GM23338 (cell line): Measurements from ENCODE around the gene PDIA5. TPM values are rescaled to one million over a fixed set of nuclear protein-coding genes. Genes with fewer than 3 reads are reported as not detected.
A peak's percentile ranks its signal among the peaks of the same experiment; 100 is the strongest.

Source experiments
- ATAC-seq: fragments of 200-7000 bp; cut with Tn5 transposase; 3 replicates; pipeline ENCODE4 v1.9.1; 2020
- DNase-seq: peaks from one replicate; pipeline ENCODE4 v3.0.0-alpha.2; 2015; ENCODE audit warnings: low spot score
- H2AFZ ChIP-seq: fragments of 200-600 bp; sonication (generic); 2 replicates; pipeline ENCODE4 v1.8.0; 2016; ENCODE audit warnings: antibody characterized with exemption, mild to moderate bottlenecking, moderate library complexity
- H3F3A ChIP-seq: fragments of 200-600 bp; sonication (generic); replicated peaks from 2 replicates; pipeline ENCODE4 v1.8.0; 2017; ENCODE audit warnings: antibody characterized with exemption, mixed run types, low read depth
- H3K27ac ChIP-seq: fragments of 200-600 bp; sonication (generic); 2 replicates; pipeline ENCODE4 v1.6.1; 2016; ENCODE audit warnings: low read depth
- H3K27me3 ChIP-seq: fragments of 200-600 bp; sonication (generic); 2 replicates; pipeline ENCODE4 v1.8.0; 2016; ENCODE audit warnings: mild to moderate bottlenecking, mixed run types, moderate library complexity; ENCODE audit not compliant: insufficient read depth
- H3K36me3 ChIP-seq: fragments of 200-600 bp; sonication (generic); 2 replicates; pipeline ENCODE4 v1.8.0; 2016; ENCODE audit warnings: mild to moderate bottlenecking; ENCODE audit not compliant: insufficient read depth
- H3K4me1 ChIP-seq: fragments of 200-600 bp; sonication (generic); 2 replicates; pipeline ENCODE4 v1.8.0; 2016; ENCODE audit warnings: mild to moderate bottlenecking, moderate library complexity; ENCODE audit not compliant: insufficient read depth
- H3K4me2 ChIP-seq: fragments of 200-600 bp; sonication (generic); 2 replicates; pipeline ENCODE4 v1.7.1; 2017; ENCODE audit warnings: mixed run types
- H3K4me3 ChIP-seq: fragments of 200-600 bp; sonication (generic); 2 replicates; pipeline ENCODE4 v1.6.1; 2016; ENCODE audit warnings: mixed run types
- H3K79me2 ChIP-seq: fragments of 200-600 bp; sonication (generic); replicated peaks from 2 replicates; pipeline ENCODE4 v1.8.0; 2017; ENCODE audit warnings: mild to moderate bottlenecking; ENCODE audit not compliant: insufficient read depth
- H3K9me2 ChIP-seq: fragments of 200-600 bp; sonication (generic); 2 replicates; pipeline ENCODE4 v1.8.0; 2017; ENCODE audit not compliant: insufficient read depth
- H4K20me1 ChIP-seq: fragments of 200-600 bp; sonication (generic); replicated peaks from 2 replicates; pipeline ENCODE4 v1.8.0; 2017; ENCODE audit warnings: mild to moderate bottlenecking; ENCODE audit not compliant: insufficient read depth
- H3K27ac Mint-ChIP-seq: 2 replicates; pipeline ENCODE4 v1.8.0; 2020; ENCODE audit warnings: inconsistent platforms, mild to moderate bottlenecking, moderate library complexity, mixed read lengths
- H3K27me3 Mint-ChIP-seq: 3 replicates; pipeline ENCODE4 v1.8.0; 2022; ENCODE audit warnings: low read depth, mild to moderate bottlenecking, moderate library complexity, mixed read lengths, inconsistent platforms; ENCODE audit not compliant: insufficient read depth, poor library complexity
- H3K36me3 Mint-ChIP-seq: 3 replicates; pipeline ENCODE4 v1.8.0; 2021; ENCODE audit warnings: low read depth, mild to moderate bottlenecking, inconsistent platforms, moderate library complexity, mixed read lengths
- H3K4me1 Mint-ChIP-seq: 3 replicates; pipeline ENCODE4 v1.8.0; 2020; ENCODE audit warnings: mild to moderate bottlenecking, inconsistent platforms, mixed read lengths
- H3K4me3 Mint-ChIP-seq: 3 replicates; pipeline ENCODE4 v1.8.0; 2021; ENCODE audit warnings: moderate library complexity, mild to moderate bottlenecking, inconsistent platforms, mixed read lengths
- H3K9me3 Mint-ChIP-seq: 3 replicates; pipeline ENCODE4 v1.8.0; 2020; ENCODE audit warnings: moderate library complexity, mild to moderate bottlenecking, inconsistent platforms, mixed read lengths
- CREB1 ChIP-seq: fragments of 250-450 bp; sonication (Bioruptor Pico); IDR thresholded peaks from 2 replicates; pipeline ENCODE4 v1.5.0; 2020; ENCODE audit warnings: low read depth, mild to moderate bottlenecking, moderate library complexity
- ETS1 ChIP-seq: IDR thresholded peaks from 2 replicates; pipeline ENCODE4 v1.6.1; 2016; ENCODE audit warnings: antibody characterized with exemption
- EZH2 ChIP-seq: fragments of 200-600 bp; sonication (generic); IDR thresholded peaks from one replicate; pipeline ENCODE4 v1.8.0; 2017; ENCODE audit warnings: antibody characterized with exemption, mild to moderate bottlenecking, low read depth; ENCODE audit not compliant: unreplicated experiment
- EZH2phosphoT487 ChIP-seq: fragments of 200-600 bp; sonication (generic); IDR thresholded peaks from one replicate; pipeline ENCODE4 v1.8.1; 2018; ENCODE audit warnings: antibody characterized with exemption; ENCODE audit not compliant: unreplicated experiment
- JUNB ChIP-seq: IDR thresholded peaks from one replicate; pipeline ENCODE4 v1.6.1; 2016; ENCODE audit warnings: antibody characterized with exemption; ENCODE audit not compliant: unreplicated experiment
- POLR2AphosphoS5 ChIP-seq: IDR thresholded peaks from 2 replicates; pipeline ENCODE4 v1.6.1; 2016; ENCODE audit warnings: antibody characterized with exemption, low read depth
- STAT1 ChIP-seq: IDR thresholded peaks from one replicate; pipeline ENCODE4 v1.6.1; 2016; ENCODE audit warnings: antibody characterized with exemption; ENCODE audit not compliant: unreplicated experiment
- ZNF114 ChIP-seq: fragments of 250-450 bp; sonication (Bioruptor Pico); IDR thresholded peaks from 2 replicates; pipeline ENCODE4 v1.5.0; 2020; ENCODE audit warnings: mild to moderate bottlenecking, moderate library complexity
- ZNF331 ChIP-seq: fragments of 250-450 bp; sonication (Bioruptor Pico); IDR thresholded peaks from 2 replicates; pipeline ENCODE4 v1.5.0; 2020; ENCODE audit warnings: low read depth, mild to moderate bottlenecking, moderate library complexity
- ZNF462 ChIP-seq: fragments of 250-450 bp; sonication (Bioruptor Pico); IDR thresholded peaks from 2 replicates; pipeline ENCODE4 v1.5.0; 2020; ENCODE audit warnings: mild to moderate bottlenecking, moderate library complexity
- polyA plus RNA-seq: library from polyadenylated mRNA; unstranded; fragments of >200 nt; fragmentation: Nextera tagmentation; extraction: Ambion mirVana; gene quantifications from 2 replicates; pipeline ENCODE4 v1.2.1, GENCODE V29; 2016
- total RNA-seq: library from RNA; depleted of rRNA; stranded (reverse); fragments of >200 nt; shearing (Covaris generic); gene quantifications from 2 replicates; pipeline ENCODE4 v1.2.3, GENCODE V29; 2014

PDIA5 gene
- total and polyA plus RNA-seq, 2 experiments from 2014 or later, result 22.9 to 28.1 TPM

GRCh38 chr3:123054109-123054778, 12.6 kb upstream of the PDIA5 start (continued):
- no peak for TF ChIP-seq ETS1
- no peak for TF ChIP-seq ZNF114
- no peak for TF ChIP-seq EZH2
- no peak for TF ChIP-seq ZNF331 (CRISPR knock-in tag)
- no peak for TF ChIP-seq POLR2AphosphoS5
- no peak for TF ChIP-seq STAT1

DNA sequence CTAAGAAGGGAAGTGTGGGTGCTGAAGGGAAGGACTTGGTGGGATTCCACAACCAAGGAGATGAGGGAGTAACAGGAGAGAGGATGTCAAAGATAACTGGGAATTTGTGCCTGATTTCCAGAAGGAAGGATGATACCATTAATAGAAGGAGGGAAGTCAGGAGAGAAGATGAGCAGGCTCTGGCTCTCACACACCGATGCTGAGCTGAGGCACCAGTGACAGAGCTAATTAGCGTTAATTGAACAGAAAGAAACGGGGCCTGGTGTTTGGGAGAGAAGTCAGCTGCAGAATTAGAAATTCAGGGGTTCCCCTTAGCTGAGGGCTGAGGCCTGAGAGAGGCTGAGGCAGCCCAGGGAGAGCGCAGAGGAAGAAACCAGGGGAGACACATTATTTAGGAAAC, 11.9 kb upstream of the PDIA5 start:
- Mint-ChIP-seq H3K36me3 (no peaks in the 10 kb centered on the region), H3K27me3 (peaks cover 3% of the 10 kb centered on the region), H3K4me3 (no peak overlapping the region), H3K9me3 (no peaks in the 10 kb centered on the region), H3K27ac (no peak overlapping the region), H3K4me1 (peaks cover 2% of the 10 kb centered on the region; the same call in 2 of the 3 replicates)
- no peaks in the 10 kb centered on the region for H3K4me1 ChIP-seq
- ATAC-seq (no peak), DNase-seq (no peak)
- H3K27ac ChIP-seq, result no peak overlapping the region
- H2AFZ ChIP-seq, result peak overlapping the region; percentile 69
- H4K20me1 ChIP-seq, result no peaks in the 10 kb centered on the region
- TF ChIP-seq EZH2 (no peak), ZNF114 (no peak), POLR2AphosphoS5 (no peak), CREB1 (no peak)
- H3K9me2 ChIP-seq, result peaks cover 3% of the 10 kb centered on the region; the same call in 1 of the 2 replicates
- no peaks in the 10 kb centered on the region for H3K79me2 ChIP-seq
- H3K4me2 ChIP-seq, result no peak overlapping the region
- no peaks in the 10 kb centered on the region for H3K36me3 ChIP-seq
- no peaks in the 10 kb centered on the region for H3K27me3 ChIP-seq
- no peak overlapping the region for H3K4me3 ChIP-seq
- no peaks in the 10 kb centered on the region for H3F3A ChIP-seq

DNA sequence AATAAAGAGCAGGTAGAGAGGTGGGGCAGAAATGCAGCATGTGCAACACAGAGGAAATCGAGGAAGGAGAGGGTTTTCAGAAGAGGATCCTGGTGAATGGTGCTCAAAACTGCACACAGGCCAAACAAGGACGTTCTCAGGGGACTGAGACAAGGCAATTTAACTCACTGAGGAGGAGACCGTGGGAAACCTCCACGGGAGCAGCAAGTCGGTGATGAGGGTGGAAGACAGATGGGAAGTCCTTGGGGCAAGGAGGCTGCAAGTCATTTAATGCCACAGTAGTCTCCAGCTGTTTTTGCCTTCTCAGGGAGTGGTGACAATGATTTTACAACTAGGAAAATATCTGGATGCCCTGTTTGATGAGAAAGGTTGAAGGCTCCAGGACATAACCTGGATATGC, 11.5 kb upstream of the PDIA5 start:
- no peak for DNase-seq
- H3F3A ChIP-seq, result no peaks in the 10 kb centered on the region
- H3K79me2 ChIP-seq, result no peaks in the 10 kb centered on the region
- Mint-ChIP-seq H3K4me3 (no peak overlapping the region), H3K36me3 (no peaks in the 10 kb centered on the region), H3K27me3 (peaks cover 3% of the 10 kb centered on the region), H3K4me1 (peaks cover 2% of the 10 kb centered on the region; the same call in 2 of the 3 replicates), H3K9me3 (no peaks in the 10 kb centered on the region), H3K27ac (no peak overlapping the region)
- peaks cover 3% of the 10 kb centered on the region; the same call in 1 of the 2 replicates for H3K9me2 ChIP-seq
- no peaks in the 10 kb centered on the region for H3K4me1 ChIP-seq
- H2AFZ ChIP-seq, result peak overlapping the region; percentile 69
- no peak overlapping the region for H3K27ac ChIP-seq
- no peaks in the 10 kb centered on the region for H3K36me3 ChIP-seq
- H3K4me3 ChIP-seq, result no peak overlapping the region
- no peak for ATAC-seq
- no peaks in the 10 kb centered on the region for H3K27me3 ChIP-seq
- H3K4me2 ChIP-seq, result no peak overlapping the region
- H4K20me1 ChIP-seq, result no peaks in the 10 kb centered on the region
- TF ChIP-seq ZNF331 (CRISPR knock-in tag) (no peak), EZH2 (no peak), POLR2AphosphoS5 (no peak), ZNF114 (no peak), ETS1 (no peak), JUNB (no peak), ZNF462 (CRISPR knock-in tag) (no peak), STAT1 (no peak), CREB1 (no peak), EZH2phosphoT487 (no peak)
